SK-N-SH treated with all-trans-retinoic acid at 6 μM for 48 hours (cell line): ENCODE measurements around the gene SSB.

Experiments
- ARNTL ChIP-seq: fragments of 450-650 bp; formaldehyde crosslinking; IDR thresholded peaks from 2 replicates; pipeline ENCODE4 v1.5.0; 2020; ENCODE audit warnings: low read depth, mild to moderate bottlenecking, moderate library complexity, borderline replicate concordance
- BACH2 ChIP-seq: fragments of 250-450 bp; sonication (Bioruptor Pico); IDR thresholded peaks from 2 replicates; pipeline ENCODE4 v1.9.0; 2021; ENCODE audit warnings: mild to moderate bottlenecking, borderline replicate concordance
- GLIS3 ChIP-seq: fragments of 250-450 bp; sonication (Bioruptor Pico); IDR thresholded peaks from 2 replicates; pipeline ENCODE4 v1.5.0; 2020; ENCODE audit warnings: mild to moderate bottlenecking, moderate library complexity
- SNAI2 ChIP-seq: fragments of 250-450 bp; sonication (Bioruptor Pico); IDR thresholded peaks from 2 replicates; pipeline ENCODE4 v1.5.0; 2020; ENCODE audit warnings: mild to moderate bottlenecking, moderate library complexity
- TCF4 ChIP-seq: fragments of 250-450 bp; sonication (Bioruptor Pico); IDR thresholded peaks from 2 replicates; pipeline ENCODE4 v1.8.0; 2021; ENCODE audit warnings: mild to moderate bottlenecking, moderate library complexity, borderline replicate concordance
- TOX ChIP-seq: fragments of 250-450 bp; sonication (Bioruptor Pico); IDR thresholded peaks from 2 replicates; pipeline ENCODE4 v1.8.0; 2021; ENCODE audit warnings: mild to moderate bottlenecking, moderate library complexity, borderline replicate concordance
- ZFP3 ChIP-seq: fragments of 250-450 bp; sonication (Bioruptor Pico); IDR thresholded peaks from 2 replicates; pipeline ENCODE4 v1.5.0; 2020; ENCODE audit warnings: mild to moderate bottlenecking, moderate library complexity
- ZFP30 ChIP-seq: fragments of 450-650 bp; formaldehyde crosslinking; IDR thresholded peaks from 2 replicates; pipeline ENCODE4 v1.5.0; 2022; ENCODE audit warnings: mild to moderate bottlenecking, moderate library complexity
- ZNF565 ChIP-seq: fragments of 450-650 bp; formaldehyde crosslinking; conservative IDR thresholded peaks from 2 replicates; pipeline ENCODE4 v1.5.0; 2020; ENCODE audit warnings: low read depth, mild to moderate bottlenecking, moderate library complexity
- TF ChIP-seq, protein P1 (sequence below): fragments of 250-450 bp; sonication (Bioruptor Pico); IDR thresholded peaks from 2 replicates; pipeline ENCODE4 v1.8.0; 2020; ENCODE audit warnings: mild to moderate bottlenecking, moderate library complexity, borderline replicate concordance
- TF ChIP-seq, protein P2 (sequence below): fragments of 250-450 bp; sonication (Bioruptor Pico); IDR thresholded peaks from 2 replicates; pipeline ENCODE4 v1.5.1; 2020; ENCODE audit warnings: low read depth, mild to moderate bottlenecking, moderate library complexity

DNA sequence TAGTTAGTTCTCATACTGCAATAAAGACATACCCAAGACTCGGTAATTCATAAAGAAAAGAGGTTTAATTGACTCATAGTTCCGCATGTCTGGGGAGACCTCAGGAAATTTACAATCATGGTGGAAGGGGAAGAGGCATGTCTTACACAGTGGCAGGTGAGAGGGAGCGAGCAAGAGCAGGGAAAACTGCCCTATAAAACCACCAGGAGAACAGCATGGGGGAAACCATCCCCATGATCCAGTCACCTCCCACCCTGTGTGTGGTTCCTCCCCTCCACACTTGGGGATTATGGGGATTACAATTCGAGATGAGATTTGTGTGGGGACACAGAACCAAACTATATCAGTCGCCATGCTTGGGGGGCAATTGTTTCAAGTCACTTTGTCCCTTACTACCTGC is 1.1 kb upstream of the SSB start:
- TF ChIP-seq, protein P1, sequence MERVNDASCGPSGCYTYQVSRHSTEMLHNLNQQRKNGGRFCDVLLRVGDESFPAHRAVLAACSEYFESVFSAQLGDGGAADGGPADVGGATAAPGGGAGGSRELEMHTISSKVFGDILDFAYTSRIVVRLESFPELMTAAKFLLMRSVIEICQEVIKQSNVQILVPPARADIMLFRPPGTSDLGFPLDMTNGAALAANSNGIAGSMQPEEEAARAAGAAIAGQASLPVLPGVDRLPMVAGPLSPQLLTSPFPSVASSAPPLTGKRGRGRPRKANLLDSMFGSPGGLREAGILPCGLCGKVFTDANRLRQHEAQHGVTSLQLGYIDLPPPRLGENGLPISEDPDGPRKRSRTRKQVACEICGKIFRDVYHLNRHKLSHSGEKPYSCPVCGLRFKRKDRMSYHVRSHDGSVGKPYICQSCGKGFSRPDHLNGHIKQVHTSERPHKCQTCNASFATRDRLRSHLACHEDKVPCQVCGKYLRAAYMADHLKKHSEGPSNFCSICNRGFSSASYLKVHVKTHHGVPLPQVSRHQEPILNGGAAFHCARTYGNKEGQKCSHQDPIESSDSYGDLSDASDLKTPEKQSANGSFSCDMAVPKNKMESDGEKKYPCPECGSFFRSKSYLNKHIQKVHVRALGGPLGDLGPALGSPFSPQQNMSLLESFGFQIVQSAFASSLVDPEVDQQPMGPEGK (CRISPR knock-in tag): no peak
- TF ChIP-seq ZFP3 (CRISPR knock-in tag): no peak
- TF ChIP-seq, protein P2, sequence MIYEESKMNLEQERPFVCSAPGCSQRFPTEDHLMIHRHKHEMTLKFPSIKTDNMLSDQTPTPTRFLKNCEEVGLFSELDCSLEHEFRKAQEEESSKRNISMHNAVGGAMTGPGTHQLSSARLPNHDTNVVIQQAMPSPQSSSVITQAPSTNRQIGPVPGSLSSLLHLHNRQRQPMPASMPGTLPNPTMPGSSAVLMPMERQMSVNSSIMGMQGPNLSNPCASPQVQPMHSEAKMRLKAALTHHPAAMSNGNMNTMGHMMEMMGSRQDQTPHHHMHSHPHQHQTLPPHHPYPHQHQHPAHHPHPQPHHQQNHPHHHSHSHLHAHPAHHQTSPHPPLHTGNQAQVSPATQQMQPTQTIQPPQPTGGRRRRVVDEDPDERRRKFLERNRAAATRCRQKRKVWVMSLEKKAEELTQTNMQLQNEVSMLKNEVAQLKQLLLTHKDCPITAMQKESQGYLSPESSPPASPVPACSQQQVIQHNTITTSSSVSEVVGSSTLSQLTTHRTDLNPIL (CRISPR knock-in tag): no peak
- TF ChIP-seq ZFP30 (CRISPR knock-in tag): no peak
- no peak for TF ChIP-seq SNAI2
- TF ChIP-seq TOX (CRISPR knock-in tag): no peak
- no peak for TF ChIP-seq ZNF565
- no peak for TF ChIP-seq GLIS3 (CRISPR knock-in tag)
- TF ChIP-seq TCF4 (CRISPR knock-in tag): no peak
- TF ChIP-seq BACH2 (CRISPR knock-in tag): no peak
- TF ChIP-seq ARNTL (CRISPR knock-in tag): no peak
